Gastrocnemius medialis (tissue), 4 donors: ENCODE data around the gene TDRD3.

Experiments
- CTCF ChIP-seq, 5 experiments: fragments of 450-650 bp in 3 of 5; fragments of 200-600 bp in 2 of 5; sonication (generic) in 2 of 5; IDR thresholded peaks in 4 of 5; conservative IDR thresholded peaks in 1 of 5; 1 replicate in 4 of 5; 2 replicates in 1 of 5; pipeline ENCODE4 v1.5.1; 2016 to 2019; ENCODE audit warnings: antibody characterized with exemption in 5 of 5, mild to moderate bottlenecking in 3 of 5, moderate library complexity in 3 of 5
- POLR2A ChIP-seq, 2 donors: fragments of 450-650 bp; IDR thresholded peaks; one replicate each; pipeline ENCODE4 v1.6.1; 2017; ENCODE audit warnings: antibody characterized with exemption in 2 of 2, mild to moderate bottlenecking in 2 of 2, moderate library complexity in 2 of 2

GRCh38 chr13:60397704-60398378, 821 bp downstream of the TDRD3 start:
- TF ChIP-seq POLR2A (IDR thresholded peaks at IDR 0.05), result peak in 1 of 2 donors; percentile 7
- TF ChIP-seq CTCF (IDR thresholded peaks at IDR 0.05 in 4 of 5, conservative IDR thresholded peaks at IDR 0.05 in 1 of 5), result no peak
